Peyer's patch (tissue), 4 donors: ENCODE results near the gene SAYSD1. TPM values are rescaled to one million over a fixed set of nuclear protein-coding genes. Genes with fewer than 3 reads are reported as not detected.

Experiments used
- DNase-seq, 3 donors: peaks; one replicate each; pipeline ENCODE4 v3.0.0-alpha.2; 2017 to 2019
- H3K27ac ChIP-seq, 4 donors: fragments of 200-600 bp; sonication (generic); one replicate each; pipeline ENCODE4 v1.5.1; 2016 to 2019
- H3K27me3 ChIP-seq, 2 donors: fragments of 200-600 bp; sonication (generic); one replicate each; pipeline ENCODE4 v1.5.1; 2019
- H3K36me3 ChIP-seq, 3 donors: fragments of 200-600 bp; sonication (generic); one replicate each; pipeline ENCODE4 v1.5.1; 2016 to 2019
- H3K4me1 ChIP-seq, 4 donors: fragments of 200-600 bp; sonication (generic); one replicate each; pipeline ENCODE4 v1.5.1; 2016 to 2019
- H3K4me3 ChIP-seq, 4 donors: fragments of 200-600 bp; sonication (generic); 1 replicate in 3 of 4; 2 replicates in 1 of 4; pipeline ENCODE4 v1.5.1; 2016 to 2019; ENCODE audit warnings: mild to moderate bottlenecking in 1 of 4
- H3K9me3 ChIP-seq, 4 donors: fragments of 200-600 bp; sonication (generic); one replicate each; pipeline ENCODE4 v1.5.1; 2016 to 2019; ENCODE audit warnings: mild to moderate bottlenecking in 1 of 4
- POLR2A ChIP-seq, 2 donors: fragments of 450-650 bp; IDR thresholded peaks; one replicate each; pipeline ENCODE4 v1.5.1; 2017; ENCODE audit warnings: antibody characterized with exemption in 2 of 2, mild to moderate bottlenecking in 2 of 2, moderate library complexity in 2 of 2
- total RNA-seq, 4 donors: library from RNA; depleted of rRNA; stranded (reverse); fragments of >200 nt; gene quantifications; one replicate each; pipeline ENCODE4 v1.1.0, GENCODE V29; 2016
- TF ChIP-seq, protein P1 (sequence below), 6 experiments: fragments of 450-650 bp in 4 of 6; fragments of 200-600 bp in 2 of 6; sonication (generic) in 1 of 6; IDR thresholded peaks; one replicate each; pipeline ENCODE4 v1.5.1; 2017 to 2019; ENCODE audit warnings: antibody characterized with exemption in 6 of 6, mild to moderate bottlenecking in 3 of 6, moderate library complexity in 1 of 6

SAYSD1 gene
- total RNA-seq, 4 donors from 2014 or later: 12.4 to 24.7 (median 19.1) TPM

DNA sequence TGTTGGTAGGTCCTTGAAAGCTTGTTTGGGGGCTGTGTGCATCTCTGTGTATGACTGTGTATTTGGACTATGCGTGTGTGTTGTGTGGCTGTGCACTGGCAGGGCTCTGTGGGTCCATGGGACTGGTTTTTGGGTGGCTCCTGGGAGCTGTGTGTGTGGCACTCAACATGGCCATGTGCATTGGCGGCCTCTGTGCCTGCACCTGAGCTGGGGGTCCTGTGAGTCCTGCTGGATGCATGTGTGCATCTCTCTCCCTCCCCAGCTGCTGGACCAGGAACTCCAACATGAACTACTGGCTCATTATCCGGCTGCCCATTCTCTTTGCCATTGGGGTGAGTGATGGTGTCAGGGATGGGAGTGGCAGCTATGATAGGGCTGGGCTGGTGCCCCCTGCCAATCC, 36.3 kb downstream of the SAYSD1 start:
- Histone ChIP-seq H3K36me3 (no peaks in the 10 kb centered on the region), H3K9me3 (no peaks in the 10 kb centered on the region), H3K4me1 (no peaks in the 10 kb centered on the region), H3K27me3 (no peaks in the 10 kb centered on the region), H3K4me3 (no peak overlapping the region), H3K27ac (no peak overlapping the region)
- no peak for TF ChIP-seq POLR2A (IDR thresholded peaks at IDR 0.05)
- TF ChIP-seq, protein P1, sequence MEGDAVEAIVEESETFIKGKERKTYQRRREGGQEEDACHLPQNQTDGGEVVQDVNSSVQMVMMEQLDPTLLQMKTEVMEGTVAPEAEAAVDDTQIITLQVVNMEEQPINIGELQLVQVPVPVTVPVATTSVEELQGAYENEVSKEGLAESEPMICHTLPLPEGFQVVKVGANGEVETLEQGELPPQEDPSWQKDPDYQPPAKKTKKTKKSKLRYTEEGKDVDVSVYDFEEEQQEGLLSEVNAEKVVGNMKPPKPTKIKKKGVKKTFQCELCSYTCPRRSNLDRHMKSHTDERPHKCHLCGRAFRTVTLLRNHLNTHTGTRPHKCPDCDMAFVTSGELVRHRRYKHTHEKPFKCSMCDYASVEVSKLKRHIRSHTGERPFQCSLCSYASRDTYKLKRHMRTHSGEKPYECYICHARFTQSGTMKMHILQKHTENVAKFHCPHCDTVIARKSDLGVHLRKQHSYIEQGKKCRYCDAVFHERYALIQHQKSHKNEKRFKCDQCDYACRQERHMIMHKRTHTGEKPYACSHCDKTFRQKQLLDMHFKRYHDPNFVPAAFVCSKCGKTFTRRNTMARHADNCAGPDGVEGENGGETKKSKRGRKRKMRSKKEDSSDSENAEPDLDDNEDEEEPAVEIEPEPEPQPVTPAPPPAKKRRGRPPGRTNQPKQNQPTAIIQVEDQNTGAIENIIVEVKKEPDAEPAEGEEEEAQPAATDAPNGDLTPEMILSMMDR (IDR thresholded peaks at IDR 0.05): no peak
- peak in 1 of 3 donors; percentile 30 for DNase-seq

DNA sequence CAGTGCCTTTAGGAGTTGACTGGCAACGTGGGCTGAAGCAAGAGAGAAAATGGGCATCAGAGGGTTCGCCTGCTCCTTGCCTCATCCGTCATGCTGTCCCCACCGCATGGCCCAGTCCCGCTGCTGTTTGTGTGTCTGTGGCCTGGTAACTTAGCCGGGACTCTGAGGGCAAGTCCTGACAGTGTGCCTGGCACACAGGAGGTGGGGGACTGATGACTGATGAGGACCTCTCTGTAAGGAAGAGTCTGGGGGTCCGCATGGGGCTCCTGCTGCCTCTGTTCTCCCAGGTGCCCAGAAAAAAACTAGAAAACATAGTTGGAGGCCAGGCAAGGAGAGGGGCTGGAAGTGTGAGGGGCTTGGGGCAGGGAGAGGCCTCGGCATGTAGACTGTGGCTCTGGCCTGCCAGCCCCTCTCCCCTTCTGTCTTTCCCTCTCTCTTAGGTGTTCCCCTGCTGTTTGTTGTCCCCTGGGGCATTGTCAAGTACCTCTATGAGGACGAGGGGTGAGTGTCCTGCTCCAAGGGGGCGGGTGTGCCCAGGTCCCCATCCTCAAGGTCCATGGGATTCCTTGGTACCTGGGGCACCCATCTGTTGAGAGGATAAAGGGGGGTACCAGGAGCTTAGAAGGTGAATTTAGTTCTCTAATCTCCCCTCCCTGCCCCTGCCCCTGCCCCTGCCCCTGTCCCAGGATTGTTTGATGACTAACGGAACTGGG, 36.9 kb downstream of the SAYSD1 start:
- no peaks in the 10 kb centered on the region for H3K27me3 ChIP-seq
- no peak for DNase-seq
- H3K4me3 ChIP-seq: no peak overlapping the region
- H3K36me3 ChIP-seq: no peaks in the 10 kb centered on the region
- TF ChIP-seq POLR2A (IDR thresholded peaks at IDR 0.05): no peak
- TF ChIP-seq, protein P1 (IDR thresholded peaks at IDR 0.05): no peak
- H3K4me1 ChIP-seq: no peaks in the 10 kb centered on the region
- H3K9me3 ChIP-seq: no peaks in the 10 kb centered on the region
- H3K27ac ChIP-seq: no peak overlapping the region

DNA sequence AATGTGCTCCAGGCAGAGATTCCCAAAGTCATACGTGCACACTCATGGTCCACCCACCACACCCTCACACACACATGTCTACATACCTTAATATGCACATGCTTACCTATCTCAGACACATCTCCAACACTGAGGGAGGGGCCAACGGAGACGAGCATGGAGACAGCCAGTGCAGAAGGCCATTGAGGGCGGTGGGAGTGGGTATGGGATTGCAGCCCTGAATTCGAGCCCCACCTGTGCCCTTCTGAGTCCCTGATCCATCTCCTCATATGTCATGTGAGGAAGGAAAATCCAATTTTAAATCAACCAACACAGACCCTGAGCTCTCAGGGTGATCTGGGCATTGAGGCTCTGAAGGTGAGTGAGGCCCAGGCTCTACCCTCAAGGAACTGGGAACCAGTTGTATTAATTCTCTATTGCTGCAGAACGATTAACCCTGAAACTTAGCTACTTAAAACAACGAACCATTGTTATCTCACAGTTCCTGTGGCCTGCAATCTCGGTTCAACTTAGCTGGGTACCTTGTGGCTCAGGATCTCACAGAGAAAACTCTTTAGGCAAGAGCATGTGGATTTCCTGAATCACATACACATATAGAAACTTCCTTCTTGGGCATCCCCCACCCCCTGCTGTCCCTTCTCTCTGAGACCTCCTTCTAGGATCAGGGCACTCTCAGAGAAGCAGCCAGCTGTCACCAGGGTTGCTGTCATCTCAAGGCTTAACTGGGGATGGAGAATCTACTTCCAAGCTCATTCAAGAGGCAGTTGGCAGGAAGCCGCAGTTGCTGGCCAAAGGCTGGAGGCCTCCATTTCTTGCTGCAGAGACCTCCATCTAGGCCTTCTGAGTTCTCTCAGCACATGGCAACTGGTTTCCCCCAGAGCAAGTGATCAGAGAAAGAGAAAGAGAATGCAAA, 38.1 kb downstream of the SAYSD1 start:
- TF ChIP-seq, protein P1 (IDR thresholded peaks at IDR 0.05): no peak
- no peak for TF ChIP-seq POLR2A (IDR thresholded peaks at IDR 0.05)
- Histone ChIP-seq H3K9me3 (no peaks in the 10 kb centered on the region), H3K36me3 (no peaks in the 10 kb centered on the region), H3K4me3 (no peak overlapping the region), H3K27ac (no peak overlapping the region), H3K4me1 (no peaks in the 10 kb centered on the region), H3K27me3 (no peaks in the 10 kb centered on the region)
- DNase-seq: no peak

DNA sequence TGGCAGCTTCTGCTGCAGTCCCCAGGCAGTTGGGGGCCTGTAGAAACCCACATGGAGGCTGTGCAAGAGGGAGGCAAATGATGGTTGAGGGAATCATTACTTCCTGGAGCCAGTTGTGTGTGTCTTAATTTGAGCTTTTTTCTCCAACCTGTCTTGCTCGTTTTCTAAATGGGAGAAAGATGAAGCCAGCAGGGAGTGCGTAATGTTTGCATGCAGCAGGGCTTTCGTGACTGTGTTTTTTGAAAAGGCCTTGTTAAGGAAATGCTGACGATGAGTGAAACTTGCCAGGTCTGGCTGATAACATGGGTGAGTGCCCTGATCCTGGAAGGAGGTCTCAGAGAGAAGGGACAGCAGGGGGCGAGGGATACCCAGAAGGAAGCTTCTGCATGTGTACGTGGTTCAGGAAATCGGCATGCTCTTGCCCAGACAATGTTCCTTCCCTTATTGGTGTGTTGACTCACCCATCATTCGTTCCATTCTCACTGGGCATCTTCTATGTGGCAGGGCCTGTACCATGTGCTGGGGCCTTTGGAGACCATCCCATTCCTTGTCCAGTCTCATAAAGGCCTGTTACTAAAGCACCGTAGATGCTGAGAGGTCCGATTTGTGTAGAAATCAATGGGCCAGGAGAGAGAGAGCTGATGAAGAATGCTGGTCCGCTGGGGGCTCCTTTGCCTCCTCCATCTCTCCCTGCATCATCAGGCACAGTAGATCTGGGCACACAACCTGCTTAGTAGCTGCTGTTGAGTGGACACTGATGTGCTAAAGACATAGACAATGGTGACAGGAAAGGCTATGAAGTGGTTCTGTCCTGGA, 39.0 kb downstream of the SAYSD1 start:
- Histone ChIP-seq H3K27me3 (no peaks in the 10 kb centered on the region), H3K4me3 (no peak overlapping the region), H3K36me3 (no peaks in the 10 kb centered on the region), H3K27ac (no peak overlapping the region), H3K9me3 (no peaks in the 10 kb centered on the region), H3K4me1 (no peaks in the 10 kb centered on the region)
- DNase-seq: peak in 2 of 3 donors; percentile 20 to 36
- TF ChIP-seq POLR2A (IDR thresholded peaks at IDR 0.05): no peak
- TF ChIP-seq, protein P1 (IDR thresholded peaks at IDR 0.05): no peak

GRCh38 chr6:39075010-39075686, 39.8 kb downstream of the SAYSD1 start:
- H3K27ac ChIP-seq: no peak overlapping the region
- no peaks in the 10 kb centered on the region for H3K9me3 ChIP-seq
- H3K4me3 ChIP-seq: no peak overlapping the region
- TF ChIP-seq, protein P1 (IDR thresholded peaks at IDR 0.05): no peak
- no peak for TF ChIP-seq POLR2A (IDR thresholded peaks at IDR 0.05)
- H3K27me3 ChIP-seq: no peaks in the 10 kb centered on the region
- no peaks in the 10 kb centered on the region for H3K4me1 ChIP-seq
- DNase-seq: peak in 2 of 3 donors; percentile 28 to 31
- no peaks in the 10 kb centered on the region for H3K36me3 ChIP-seq
